HG02610 (cell line): ENCODE results near the gene CTNNA3.
A peak's percentile ranks its signal among the peaks of the same experiment; 100 is the strongest.

Experiments used
- ATAC-seq: cut with Tn5 transposase; IDR thresholded peaks from one replicate; pipeline ENCODE4 v1.9.1; 2021; ENCODE audit warnings: mild to moderate bottlenecking, moderate library complexity; ENCODE audit not compliant: unreplicated experiment

CTNNA3 gene

DNA sequence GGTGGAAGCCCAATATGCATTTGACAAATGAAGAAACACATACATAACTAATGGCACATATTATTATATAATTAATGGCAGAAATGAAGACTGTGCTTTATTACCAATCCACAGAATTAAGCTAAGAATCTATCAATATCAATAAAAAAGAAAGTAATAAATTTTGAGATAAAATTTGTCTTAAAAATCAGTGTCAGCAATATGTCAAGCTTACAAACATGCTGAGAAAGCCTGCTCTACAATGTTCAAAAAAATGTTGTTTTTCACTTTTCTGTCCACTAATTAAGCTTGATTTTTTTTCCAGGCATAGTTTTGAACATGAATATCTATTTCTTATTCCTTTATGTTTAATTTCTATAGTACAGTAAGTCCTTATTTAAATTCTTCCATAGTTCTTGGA, 1491.2 kb downstream of the CTNNA3 start:
- no peak for ATAC-seq

DNA sequence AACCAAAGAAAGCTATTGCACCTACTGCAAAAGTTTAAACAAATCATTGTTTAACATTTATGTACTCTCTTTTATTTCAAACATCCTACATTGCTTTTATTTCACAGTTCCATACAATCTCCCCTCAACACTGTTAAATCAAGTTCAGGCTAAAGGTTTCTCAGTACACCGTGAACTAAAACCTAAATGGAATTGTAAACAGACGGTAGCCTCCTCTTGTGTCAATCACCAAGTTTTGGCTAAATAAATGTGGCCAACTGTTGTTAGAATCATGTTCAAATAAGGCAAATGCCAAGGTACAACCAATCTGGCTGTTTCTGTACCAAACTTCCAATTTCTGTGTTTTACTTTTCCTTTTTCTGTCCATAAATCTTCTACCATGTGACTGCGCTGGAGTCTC, 1493.9 kb downstream of the CTNNA3 start:
- no peak for ATAC-seq

- no peak for ATAC-seq
Measured at GRCh38 chr10:66192162-66192831, 1503.7 kb downstream of the CTNNA3 start.

- ATAC-seq, result no peak
Measured at GRCh38 chr10:66190413-66190812, 1505.6 kb downstream of the CTNNA3 start.

- ATAC-seq, result no peak
Measured at GRCh38 chr10:66189271-66189670, 1506.7 kb downstream of the CTNNA3 start.

- no peak for ATAC-seq
Measured at GRCh38 chr10:66187053-66187733, 1508.8 kb downstream of the CTNNA3 start.

GRCh38 chr10:66183028-66183427, 1513.0 kb downstream of the CTNNA3 start:
- ATAC-seq, result no peak

DNA sequence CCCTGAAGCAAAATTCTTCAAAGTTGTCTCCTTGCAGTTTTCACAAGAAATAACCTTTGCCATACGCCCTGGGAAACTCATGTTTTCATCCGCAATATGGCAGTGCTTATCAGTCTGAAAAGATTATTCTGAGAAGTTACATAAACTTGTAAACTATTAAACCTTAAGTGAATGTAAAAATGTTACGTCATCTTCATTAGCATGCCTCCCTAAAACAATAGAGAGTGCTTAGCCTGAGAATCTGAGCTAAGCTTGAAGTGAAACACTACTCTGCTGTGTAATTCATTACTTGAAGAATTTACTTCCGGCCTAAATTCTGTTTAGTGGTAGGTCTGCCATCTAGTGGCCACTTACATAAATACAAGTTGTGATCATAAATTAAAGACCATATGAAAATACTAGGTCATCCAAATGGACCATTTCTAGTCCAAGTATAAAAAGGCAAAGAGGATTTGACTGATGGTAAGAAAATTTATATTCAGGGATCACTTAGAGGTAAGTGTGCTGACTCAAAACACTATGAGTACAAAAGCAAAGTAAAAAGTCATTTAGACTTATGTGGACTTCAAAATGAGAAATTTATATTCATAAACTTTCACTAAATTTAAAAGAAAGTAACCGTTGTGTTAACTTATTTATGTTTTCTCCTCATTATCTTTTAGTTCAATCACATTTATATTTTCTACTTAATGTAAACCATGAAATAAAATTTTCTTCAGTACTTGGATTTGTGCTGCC, 1515.2 kb downstream of the CTNNA3 start:
- peak; percentile 86 for ATAC-seq

GRCh38 chr10:66180021-66180420, 1516.0 kb downstream of the CTNNA3 start:
- no peak for ATAC-seq

- ATAC-seq, result no peak
Measured at GRCh38 chr10:66176772-66177171, 1519.2 kb downstream of the CTNNA3 start.

DNA sequence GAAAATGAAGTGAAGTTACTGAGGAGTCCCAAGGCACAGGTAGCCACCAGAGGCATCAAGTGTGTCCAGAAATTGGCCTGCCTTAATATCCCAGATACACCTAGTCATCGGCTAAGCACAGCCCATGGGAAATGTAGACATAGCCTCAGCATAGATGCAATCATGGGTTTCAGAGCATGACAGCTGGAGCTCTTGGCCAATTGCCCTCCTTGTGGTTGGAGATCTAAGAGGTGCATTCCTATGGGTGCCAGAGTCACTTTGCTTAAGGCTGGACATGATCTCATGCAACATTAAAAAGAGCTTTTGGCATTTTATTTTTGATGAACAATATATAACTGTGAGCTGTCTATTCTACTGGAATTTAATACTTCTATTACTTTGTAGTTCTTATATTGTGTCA, 1528.2 kb downstream of the CTNNA3 start:
- ATAC-seq, result no peak

DNA sequence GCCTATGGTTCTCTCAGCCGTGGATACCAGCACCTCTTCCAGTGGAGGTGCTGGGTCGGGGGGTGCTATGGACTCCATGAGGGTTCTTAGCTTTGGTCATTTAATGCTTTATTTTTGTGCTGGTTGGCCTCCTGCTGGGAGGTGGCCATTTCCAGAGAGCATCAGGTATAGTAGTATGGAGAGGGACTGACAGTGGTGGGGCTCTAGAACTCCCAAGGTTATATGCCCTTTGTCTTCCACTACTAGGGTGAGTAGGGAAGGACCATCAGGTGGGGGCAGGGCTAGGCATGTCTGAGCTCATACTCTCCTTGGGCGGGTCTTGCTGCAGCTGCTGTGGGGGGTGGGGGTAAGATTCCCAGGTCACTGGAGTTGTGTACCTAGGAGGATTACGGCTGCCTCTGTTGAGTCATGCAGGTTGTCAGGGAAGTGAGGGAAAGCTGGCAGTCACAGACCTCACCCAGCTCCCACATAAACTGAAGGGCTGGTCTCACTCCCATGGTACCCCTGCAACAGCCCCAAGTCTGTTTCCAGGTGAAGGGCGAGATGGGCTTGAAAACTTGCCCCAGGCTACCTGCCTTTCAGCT, 1533.3 kb downstream of the CTNNA3 start:
- ATAC-seq, result no peak

DNA sequence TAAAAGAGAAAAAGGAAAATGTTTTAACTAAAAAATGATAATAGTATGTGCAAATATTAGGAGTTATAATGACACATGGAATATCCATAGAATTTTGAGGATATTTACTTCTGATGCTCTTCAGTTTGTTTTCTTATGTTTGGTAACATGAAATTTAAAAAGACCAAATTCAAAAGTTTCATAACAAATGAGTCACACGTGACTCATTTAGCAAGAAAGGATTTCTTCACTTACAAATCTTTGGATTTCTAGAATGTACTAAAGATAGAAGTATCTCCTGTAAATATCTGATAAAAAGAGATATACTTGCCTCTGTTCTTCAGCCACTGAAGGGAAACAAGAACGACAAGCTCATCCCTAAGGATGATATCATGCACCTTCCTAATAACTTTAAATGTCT, 1544.6 kb downstream of the CTNNA3 start:
- ATAC-seq, result no peak

GRCh38 chr10:66148312-66148711, 1547.7 kb downstream of the CTNNA3 start:
- ATAC-seq, result no peak

DNA sequence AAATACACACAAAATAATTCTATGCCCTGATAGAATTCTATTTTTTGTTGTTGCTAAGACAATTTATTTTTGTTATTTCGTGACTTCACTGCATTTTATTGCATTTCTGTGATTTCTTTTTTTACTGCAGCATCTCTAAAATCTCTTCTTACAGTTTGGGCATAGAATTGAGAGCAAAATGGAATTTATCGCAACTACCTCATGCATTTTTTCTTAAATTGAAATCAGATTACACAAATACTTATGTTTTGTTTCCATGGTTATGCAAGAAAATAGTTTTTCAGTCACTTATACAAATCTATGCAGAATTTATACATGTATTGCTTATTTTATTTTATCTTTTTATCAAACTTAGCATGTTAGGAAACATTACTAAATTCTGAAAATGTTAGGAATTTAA, 1552.0 kb downstream of the CTNNA3 start:
- ATAC-seq, result no peak

DNA sequence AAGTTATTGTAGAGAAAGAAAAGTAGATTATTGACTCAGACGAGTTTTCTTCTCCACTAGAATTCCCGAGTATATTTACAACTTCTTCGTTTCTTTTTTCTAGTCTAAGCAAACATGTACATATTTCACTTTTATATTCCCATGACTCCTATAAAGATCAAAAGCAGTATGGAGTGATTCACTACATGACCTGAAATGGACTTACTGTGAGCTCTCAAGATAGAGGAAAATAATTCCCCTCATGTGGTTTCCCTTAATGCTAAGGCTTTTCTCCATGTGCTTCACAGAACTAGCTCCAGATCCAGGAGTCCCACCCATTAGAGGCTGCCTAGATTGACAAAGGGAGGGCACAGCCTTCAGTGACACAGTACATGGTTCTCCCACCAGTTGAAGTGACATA, 1593.2 kb downstream of the CTNNA3 start:
- ATAC-seq, result no peak

DNA sequence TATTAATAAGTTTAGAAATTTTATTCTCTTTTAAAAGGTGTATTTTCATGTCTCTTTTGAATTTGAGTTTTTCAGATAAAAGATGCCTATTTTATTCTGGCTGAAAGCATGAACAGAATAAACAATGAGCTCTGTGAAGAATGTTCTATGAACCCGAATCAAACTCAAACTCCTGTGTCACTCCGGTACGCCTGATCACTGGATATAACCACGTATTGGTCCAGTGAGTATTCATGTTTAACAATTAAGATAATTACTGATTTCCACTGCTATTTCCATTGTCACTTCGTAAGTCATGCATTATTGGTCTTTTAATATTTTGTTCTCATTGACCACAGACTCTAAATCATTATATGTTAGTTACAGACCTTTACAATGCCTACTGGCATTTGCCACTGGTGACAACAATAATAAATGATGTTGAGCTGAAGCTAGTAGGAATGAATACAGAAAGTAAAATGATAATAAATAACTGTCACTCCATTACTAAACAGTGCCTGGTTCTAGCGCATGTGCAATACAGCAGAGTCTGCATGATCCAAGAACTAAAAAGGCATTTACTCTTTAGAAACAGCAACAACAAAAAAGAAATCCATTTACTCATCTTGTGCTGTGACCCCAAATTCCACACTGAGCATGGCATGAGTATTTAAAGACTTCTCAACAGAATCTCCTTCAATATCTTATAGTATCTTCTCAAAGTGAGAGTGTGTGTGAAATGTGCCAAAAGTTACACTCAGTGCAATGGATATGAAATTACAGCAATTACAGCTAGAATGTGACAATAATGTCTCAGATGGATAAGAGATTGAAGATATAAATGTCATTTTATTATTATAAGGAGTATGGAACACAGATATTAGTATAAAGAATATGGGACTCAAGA, 1597.2 kb downstream of the CTNNA3 start:
- no peak for ATAC-seq

DNA sequence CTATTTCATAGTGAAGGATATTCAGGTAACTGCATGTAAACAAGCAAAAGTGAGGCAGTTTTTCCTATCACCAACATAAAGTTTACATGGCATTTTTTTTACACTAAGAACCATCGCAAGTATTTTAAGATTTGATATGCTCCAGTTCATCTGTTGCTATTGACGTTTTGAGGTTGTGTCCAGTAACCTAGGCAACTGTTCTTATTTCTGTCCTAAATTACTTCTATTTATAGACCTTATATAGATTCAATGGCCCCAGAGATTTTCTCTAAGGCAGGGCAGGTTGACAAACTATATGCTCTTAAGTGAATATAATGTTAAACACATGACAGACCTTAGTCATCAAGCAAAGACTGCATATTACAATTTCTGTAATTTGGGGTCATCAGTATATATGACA, 1600.4 kb downstream of the CTNNA3 start:
- no peak for ATAC-seq

- no peak for ATAC-seq
Measured at GRCh38 chr10:66085906-66086305, 1610.1 kb downstream of the CTNNA3 start.

DNA sequence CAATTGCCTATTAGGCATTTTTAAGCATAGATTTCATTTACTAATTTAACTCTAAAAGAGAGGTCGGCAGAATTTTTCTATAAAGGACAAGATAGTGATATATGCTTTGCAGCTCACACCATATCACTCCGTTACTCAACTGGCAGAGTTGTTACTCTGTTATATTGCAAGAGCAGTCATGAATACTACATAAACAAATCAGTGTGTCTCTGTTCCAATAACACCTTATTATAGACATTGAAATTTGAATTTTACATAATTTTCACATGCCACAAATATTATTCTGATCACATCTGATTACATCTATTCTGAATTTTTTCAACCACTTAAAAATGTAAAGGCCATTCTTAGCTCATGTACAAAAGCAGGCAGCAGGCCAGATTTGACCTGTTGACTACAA, 1624.1 kb downstream of the CTNNA3 start:
- ATAC-seq, result no peak

- no peak for ATAC-seq
Measured at GRCh38 chr10:66058594-66058993, 1637.4 kb downstream of the CTNNA3 start.
